Cerebellar cortex (tissue), 1 donor: ENCODE results near the gene ATP5IF1.
A peak's percentile ranks its signal among the peaks of the same experiment; 100 is the strongest.

Experiments
- DNase-seq: peaks from one replicate; pipeline ENCODE4 v3.0.0-alpha.2; 2015; ENCODE audit warnings: low spot score

ATP5IF1 gene

DNA sequence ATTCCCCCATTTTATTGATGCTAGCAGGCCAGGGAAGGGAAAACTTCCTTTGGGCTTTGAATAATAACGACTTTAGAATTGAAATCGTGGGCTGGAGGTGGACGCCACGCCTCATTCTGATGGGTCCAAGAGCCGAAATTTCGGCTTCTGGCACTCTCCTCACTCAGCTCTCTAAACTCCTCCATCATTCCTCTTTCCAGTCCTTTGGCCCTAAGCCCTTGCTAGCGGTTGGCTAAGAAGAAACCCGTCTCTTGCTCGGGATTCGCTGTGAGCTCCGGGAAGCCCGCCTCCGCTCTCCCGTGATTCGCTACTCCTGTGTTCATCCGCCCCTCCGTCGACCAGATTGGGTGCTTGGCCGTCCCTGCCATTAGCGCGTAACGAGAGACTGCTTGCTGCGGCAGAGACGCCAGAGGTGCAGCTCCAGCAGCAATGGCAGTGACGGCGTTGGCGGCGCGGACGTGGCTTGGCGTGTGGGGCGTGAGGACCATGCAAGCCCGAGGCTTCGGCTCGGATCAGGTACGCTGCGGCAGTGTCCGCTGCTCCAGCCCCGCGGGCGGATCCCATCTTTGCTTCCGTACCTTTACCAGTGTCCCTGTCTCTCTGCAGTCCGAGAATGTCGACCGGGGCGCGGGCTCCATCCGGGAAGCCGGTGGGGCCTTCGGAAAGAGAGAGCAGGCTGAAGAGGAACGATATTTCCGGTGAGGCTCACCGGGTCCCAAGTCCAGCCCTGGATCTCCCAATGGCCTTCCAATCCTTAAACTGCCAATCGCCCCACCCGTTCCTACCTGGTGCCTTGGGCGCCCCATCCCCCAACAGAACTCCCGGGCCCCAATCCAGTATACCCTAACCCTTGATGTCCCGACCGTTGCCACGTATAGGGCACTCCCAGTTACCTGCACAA, at the start of gene ATP5IF1:
TSS of gene ATP5IF1 (plus strand) at position 370 of the 901 bp plus-strand sequence. CDS start at position 430, 60 bp downstream.
- peak; percentile 99 for DNase-seq

DNA sequence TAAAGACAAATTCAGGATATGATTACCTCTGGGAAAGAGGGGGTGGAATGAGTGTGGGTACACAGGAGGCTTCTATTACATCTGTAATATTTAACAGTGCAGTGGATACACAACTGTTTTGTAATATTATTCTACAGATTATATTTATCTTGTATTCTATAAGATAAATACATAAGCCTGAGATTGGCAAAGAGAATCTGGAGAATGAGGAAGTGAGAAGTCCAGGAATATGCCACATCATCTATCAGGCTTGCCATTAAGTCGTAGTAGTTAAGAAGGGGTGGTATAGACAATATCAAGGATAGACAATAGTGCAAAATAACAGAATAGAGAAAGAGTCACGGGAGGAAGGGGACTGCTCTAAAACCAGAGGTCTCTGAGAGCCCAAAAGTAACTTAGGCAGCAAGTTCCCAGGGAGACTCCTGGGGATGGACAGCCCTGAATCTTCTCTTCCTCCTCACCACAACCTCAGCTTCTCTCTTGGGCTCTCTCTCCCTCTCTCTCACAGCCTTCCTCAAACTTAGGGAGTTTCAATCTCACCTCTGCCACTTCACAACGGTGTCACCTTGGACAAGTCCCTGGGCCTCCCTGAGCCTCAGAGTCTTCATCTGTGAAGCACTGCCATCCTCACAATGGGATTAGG, 45.5 kb upstream of the ATP5IF1 start:
- DNase-seq: no peak

DNA sequence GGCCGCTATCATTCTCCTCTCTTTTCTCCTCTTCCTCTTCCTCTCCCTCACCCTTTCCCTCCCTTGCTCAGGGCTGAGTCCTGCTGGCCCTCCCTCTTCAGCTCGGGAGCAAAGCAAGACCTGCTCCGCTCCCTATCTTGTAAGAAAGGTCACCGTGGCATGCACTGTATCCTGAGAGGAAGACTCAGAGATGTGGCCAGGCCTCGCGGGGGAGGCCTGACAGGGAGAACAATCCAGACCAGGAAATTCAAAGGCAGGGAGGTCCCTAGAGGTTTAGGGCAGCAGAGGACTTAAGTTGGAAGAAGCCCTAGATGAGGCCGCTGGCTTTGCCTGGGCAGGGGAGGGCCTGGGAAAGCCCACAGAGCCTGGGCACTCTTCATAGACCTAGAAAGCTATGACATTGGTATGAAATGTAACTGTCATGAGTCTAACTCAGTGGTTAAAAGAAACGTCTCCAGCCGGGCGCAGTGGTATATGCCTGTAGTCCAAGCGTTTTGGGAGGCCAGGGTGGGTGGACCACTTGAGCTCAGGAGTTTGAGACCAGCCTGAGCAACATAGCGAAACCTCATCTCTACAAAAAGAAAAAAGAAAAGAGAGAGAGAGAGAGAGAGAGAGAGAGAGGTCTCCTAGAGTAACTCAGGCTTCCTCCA, 44.8 kb upstream of the ATP5IF1 start:
- no peak for DNase-seq

DNA sequence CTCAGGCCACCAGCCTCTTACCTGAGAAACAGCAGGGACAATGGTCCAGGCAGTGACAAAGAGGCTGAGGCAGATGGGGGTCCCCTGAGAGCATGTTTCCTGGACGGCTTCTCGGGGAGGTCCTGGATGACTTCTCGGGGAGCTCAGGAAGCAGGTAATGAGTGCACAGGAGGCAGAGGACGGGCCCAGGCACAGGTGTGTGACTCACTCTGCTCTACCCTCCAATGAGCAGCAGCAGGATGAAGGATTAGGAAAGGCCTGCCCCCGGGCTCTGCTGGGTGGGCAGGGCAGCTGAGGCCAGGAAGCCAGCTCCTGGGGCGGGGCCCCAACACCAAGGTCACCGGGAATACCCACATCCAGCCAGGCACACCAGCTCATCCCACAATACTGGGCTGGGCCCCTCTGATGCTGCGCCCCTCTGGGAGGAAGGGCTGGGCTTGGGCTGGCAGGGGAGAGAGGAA, 42.2 kb upstream of the ATP5IF1 start:
- DNase-seq: no peak

GRCh38 chr1:28194326-28195035, 41.4 kb upstream of the ATP5IF1 start:
- no peak for DNase-seq

DNA sequence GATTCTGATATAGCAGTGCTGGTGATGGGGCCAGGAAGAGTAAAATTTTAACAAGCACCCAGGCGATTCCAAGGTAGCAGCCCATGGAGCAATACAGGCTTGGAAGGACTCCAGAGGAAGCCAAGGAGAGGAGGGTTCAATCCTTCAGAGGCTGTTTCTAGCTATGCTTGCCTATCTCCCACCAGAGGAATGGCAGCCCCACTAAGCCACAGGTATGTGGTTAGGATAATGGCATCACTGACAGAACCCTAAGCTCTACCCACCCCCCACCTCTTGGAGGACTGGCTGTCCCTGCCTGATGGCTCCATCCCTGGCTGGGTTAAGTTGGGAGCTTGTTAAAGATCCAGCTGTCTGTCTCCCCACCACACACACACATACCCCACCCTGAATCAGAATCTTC, 40.1 kb upstream of the ATP5IF1 start:
- no peak for DNase-seq

DNA sequence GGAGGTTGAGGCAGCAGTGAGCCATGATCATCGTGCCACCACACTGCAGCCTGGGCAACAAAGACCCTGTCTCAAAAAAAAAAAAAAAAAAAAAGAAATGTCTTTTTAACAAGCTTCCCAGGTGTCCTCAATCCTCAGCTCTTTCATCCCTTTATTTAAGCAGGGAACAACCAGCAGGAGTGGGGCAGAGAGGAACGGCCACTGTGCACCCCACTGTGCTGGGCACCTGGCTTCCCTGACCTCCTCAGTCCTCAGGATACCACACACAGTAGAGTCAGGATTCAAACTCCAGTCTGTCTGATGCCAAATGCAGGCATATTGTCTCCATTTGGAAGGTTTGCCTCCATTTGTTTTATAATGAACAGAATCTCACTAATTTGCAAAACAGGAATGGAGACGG, 39.6 kb upstream of the ATP5IF1 start:
- no peak for DNase-seq

- no peak for DNase-seq
Observed at GRCh38 chr1:28197682-28198415, 38.1 kb upstream of the ATP5IF1 start.

DNA sequence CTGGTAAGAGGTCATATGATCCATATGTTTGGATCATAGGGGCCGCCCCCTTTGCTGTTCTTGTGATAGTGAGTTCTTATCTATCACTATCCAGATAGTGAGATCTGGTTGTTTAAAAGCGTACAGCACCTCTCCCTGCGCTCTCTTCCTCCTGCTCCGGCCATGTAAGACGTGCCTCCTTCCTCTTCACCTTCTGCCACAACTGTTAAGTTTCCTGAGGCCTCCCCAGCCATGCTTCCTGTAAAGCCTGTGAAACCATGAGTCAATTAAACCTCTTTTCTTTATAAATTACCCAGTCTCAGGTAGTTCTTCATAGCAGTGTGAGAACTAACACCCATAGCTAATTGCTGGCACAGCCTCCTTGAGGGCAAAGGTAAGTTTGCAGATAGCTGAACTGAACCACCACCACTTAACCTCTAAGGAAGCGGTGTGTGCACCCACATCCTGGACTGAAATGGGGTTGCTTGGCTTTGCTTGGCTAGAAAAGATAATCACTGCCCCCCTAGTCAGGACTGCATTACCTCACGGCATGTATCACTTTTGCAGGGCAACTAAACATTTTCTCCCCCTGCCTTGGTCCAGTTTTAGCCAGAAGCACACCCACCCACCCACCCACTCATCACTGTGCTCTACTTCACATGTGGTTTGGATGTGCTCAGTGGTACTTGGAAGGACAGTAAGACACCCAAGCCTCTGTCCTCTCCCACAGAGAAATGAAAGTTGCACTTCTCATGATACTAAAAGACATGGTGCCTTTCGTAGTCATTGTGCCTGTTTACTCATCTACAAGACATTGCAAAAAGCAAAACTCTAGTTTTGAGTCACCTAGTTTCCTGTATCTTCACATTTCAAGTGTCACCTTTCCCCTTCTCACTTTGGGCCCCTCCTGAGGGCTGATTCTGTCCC, 36.3 kb upstream of the ATP5IF1 start:
- DNase-seq: no peak

- DNase-seq: no peak
Observed at GRCh38 chr1:28200234-28200873, 35.6 kb upstream of the ATP5IF1 start.

GRCh38 chr1:28205243-28205642, 30.7 kb upstream of the ATP5IF1 start:
- no peak for DNase-seq

- peak; percentile 59 for DNase-seq
Observed at GRCh38 chr1:28208818-28209441, 27.0 kb upstream of the ATP5IF1 start.

DNA sequence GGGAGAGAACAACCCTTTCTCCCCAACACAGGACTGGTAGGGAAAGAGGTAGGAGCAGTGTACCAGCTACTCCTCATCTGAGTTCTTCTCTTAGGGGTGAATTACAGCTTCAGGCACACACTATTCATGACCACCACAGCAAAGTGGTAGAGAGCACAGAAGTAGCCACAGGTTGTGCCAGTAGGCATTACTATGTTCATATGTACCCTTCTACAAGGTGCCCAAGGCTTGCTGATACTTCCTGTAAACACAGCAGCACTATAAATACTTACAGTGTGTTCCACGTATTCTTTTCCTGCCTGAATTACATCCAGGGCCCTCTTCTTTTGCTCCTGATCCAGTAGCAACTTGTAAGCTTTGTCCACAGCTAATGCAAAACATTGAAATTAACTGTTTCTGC, 26.2 kb upstream of the ATP5IF1 start:
- DNase-seq: no peak

- no peak for DNase-seq
Observed at GRCh38 chr1:28213315-28213714, 22.6 kb upstream of the ATP5IF1 start.

- DNase-seq: no peak
Observed at GRCh38 chr1:28229089-28229488, 6.8 kb upstream of the ATP5IF1 start.

GRCh38 chr1:28229996-28230395, 5.9 kb upstream of the ATP5IF1 start:
- DNase-seq: no peak

GRCh38 chr1:28232558-28233263, 3.2 kb upstream of the ATP5IF1 start, which contains the start of gene DNAJC8:
Gene DNAJC8, minus strand, starts transcription at chr1:28233029. Its CDS starts 31 bp downstream, at chr1:28232998.
- peak; percentile 96 for DNase-seq

GRCh38 chr1:28233264-28233606, 2.7 kb upstream of the ATP5IF1 start:
- no peak for DNase-seq
